GM19025 (cell line): ENCODE results near the gene CYP2J2.
"Not testable (repeated sequence)": the region's sequence is repeated elsewhere in the genome, so short reads cannot be mapped to it uniquely, and the experiment has no call there.

ENCODE experiments used
- ATAC-seq: cut with Tn5 transposase; IDR thresholded peaks from one replicate; pipeline ENCODE4 v1.9.1; 2021; ENCODE audit warnings: mild to moderate bottlenecking, low read depth, moderate library complexity; ENCODE audit not compliant: unreplicated experiment

The CYP2J2 gene

GRCh38 chr1:59878370-59878769, 48.2 kb downstream of the CYP2J2 start:
- no peak for ATAC-seq

GRCh38 chr1:59877108-59877682, 49.4 kb downstream of the CYP2J2 start:
- no peak for ATAC-seq

DNA sequence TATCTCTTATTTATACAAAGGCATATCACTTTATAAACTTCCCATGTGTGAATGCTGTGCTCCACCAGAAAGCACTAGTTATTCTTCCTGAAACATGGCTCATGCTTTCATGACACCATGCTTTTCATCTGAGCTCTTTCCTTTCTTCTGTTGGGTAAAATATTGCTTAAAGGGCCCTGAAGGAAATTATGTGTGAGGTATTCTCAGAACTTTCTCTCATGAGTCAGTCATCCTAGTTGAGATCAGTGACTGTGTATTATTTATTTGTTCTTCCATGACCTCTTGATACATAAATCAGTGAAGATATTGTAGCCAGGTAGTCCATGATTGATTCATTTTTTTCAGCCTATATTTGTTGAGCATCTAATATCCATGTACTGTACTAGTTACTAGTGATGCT, 54.8 kb downstream of the CYP2J2 start:
- ATAC-seq, result no peak

- ATAC-seq, result no peak
Observed at GRCh38 chr1:59866462-59866861, 60.1 kb downstream of the CYP2J2 start.

DNA sequence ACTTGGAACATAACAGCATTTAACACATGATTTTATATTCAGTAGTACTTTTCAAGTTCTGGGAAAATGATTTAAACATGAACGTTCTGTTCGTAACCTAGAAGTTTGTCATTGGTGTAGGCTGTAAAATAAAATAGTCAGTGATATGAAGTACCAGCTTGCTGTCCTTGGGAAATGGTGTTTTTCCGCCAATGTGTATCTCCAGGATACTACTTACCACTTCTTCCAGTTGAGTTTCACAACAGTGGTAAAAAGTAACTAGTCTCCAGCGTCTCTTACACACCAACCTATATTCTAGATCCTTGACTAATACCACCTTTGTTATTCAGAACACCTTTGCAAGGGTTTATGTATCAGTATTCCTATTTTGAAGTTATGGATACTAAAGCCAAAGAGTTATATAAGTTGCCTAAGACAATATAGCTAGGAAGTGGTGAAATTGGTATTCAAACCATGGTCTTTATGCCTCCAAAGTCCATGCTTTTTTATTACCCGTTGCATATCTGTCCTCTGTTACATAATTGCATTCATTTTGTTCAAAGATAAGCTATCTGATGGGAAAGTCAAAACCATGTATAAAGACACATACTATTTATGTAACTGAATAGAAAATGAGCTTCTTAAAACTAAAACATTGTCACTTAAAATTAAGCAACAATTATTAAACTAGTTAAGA, 68.8 kb downstream of the CYP2J2 start:
- no peak for ATAC-seq

- no peak for ATAC-seq
Observed at GRCh38 chr1:59856725-59857338, 69.7 kb downstream of the CYP2J2 start.

GRCh38 chr1:59855297-59855696, 71.3 kb downstream of the CYP2J2 start:
- not testable (repeated sequence) for ATAC-seq

- ATAC-seq, result no peak
Observed at GRCh38 chr1:59852117-59852516, 74.5 kb downstream of the CYP2J2 start.

DNA sequence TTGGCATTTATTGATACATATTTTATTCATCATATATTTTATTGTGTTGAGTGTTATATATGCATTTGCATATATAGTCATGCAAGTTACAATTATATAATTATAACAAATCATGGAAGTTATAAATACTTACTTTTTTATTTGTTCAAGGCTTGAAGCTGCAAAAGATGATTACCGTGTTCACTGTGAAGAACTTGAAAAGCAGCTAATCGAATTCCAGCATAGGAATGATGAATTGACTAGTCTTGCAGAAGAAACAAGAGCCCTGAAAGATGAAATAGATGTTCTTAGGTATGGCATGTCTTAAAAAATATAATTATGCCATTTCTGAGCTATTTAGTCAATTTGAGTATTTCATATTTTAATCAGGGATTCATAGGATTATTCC, 79.7 kb downstream of the CYP2J2 start:
- no peak for ATAC-seq

- ATAC-seq, result no peak
Observed at GRCh38 chr1:59846209-59846894, 80.2 kb downstream of the CYP2J2 start.

DNA sequence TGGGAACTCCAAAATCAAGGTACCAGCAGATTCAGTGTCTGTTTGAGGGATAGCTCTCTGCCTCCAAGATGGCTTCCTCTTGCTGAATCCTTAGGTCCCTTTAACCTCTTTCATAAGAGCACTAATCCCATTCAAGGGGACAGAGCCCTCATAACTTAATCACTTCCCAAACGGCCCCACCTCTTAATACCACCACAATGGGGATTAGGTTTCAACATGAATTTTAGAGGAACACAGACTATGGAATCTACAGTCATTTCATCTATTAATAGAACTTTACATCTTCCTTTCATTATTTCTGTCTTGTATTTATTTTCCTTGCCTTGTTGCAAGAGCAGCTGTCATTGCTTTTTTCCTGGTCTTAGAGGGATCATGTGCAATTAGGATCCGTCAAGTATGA, 81.5 kb downstream of the CYP2J2 start:
- no peak for ATAC-seq
